Keratinocyte (primary cell): ENCODE results near the gene IQCE. TPM values are rescaled to one million over a fixed set of nuclear protein-coding genes. Genes with fewer than 3 reads are reported as not detected.

ENCODE experiments used
- DNase-seq: peaks from one replicate; pipeline ENCODE4 v3.0.0-alpha.2; 2011; ENCODE audit warnings: low read depth, missing footprints, low spot score
- FAIRE-seq: peaks from 2 replicates; lab custom pipeline; 2011; peaks lifted over from hg19 to GRCh38; lab: Jason Lieb, UNC
- H2AFZ ChIP-seq: 2 replicates; pipeline ENCODE4 v1.6.0; 2012; ENCODE audit warnings: low read length, control low read depth, inconsistent platforms; ENCODE audit not compliant: control insufficient read depth
- H3K27ac ChIP-seq: 2 replicates; pipeline ENCODE4 v1.5.1; 2011; ENCODE audit warnings: low read length; ENCODE audit not compliant: control insufficient read depth, insufficient read depth
- H3K27me3 ChIP-seq: 3 replicates; pipeline ENCODE4 v1.6.0; 2011; ENCODE audit warnings: low read length; ENCODE audit not compliant: control insufficient read depth, insufficient read depth; ENCODE audit errors: extremely low read depth
- H3K36me3 ChIP-seq, 2 experiments: 2 replicates in 1 of 2; 3 replicates in 1 of 2; pipeline ENCODE4 v1.5.1; 2011; ENCODE audit warnings: low read length in 2 of 2, mild to moderate bottlenecking in 1 of 2; ENCODE audit not compliant: control insufficient read depth in 2 of 2, insufficient read depth in 2 of 2; ENCODE audit errors: extremely low read depth in 1 of 2
- H3K4me1 ChIP-seq: 3 replicates; pipeline ENCODE4 v1.5.1; 2011; ENCODE audit warnings: low read length; ENCODE audit not compliant: control insufficient read depth, insufficient read depth; ENCODE audit errors: extremely low read depth
- H3K4me2 ChIP-seq: 3 replicates; pipeline ENCODE4 v1.6.0; 2011; ENCODE audit warnings: low read depth, low read length; ENCODE audit not compliant: control insufficient read depth, insufficient read depth; ENCODE audit errors: extremely low read depth
- H3K4me3 ChIP-seq, 3 experiments: fragments of 200-600 bp in 1 of 3; sonication (generic) in 1 of 3; 2 replicates in 2 of 3; 3 replicates in 1 of 3; pipeline ENCODE4 v1.5.1; 2011 to 2016; ENCODE audit warnings: low read length in 3 of 3, mild to moderate bottlenecking in 3 of 3, control low read depth in 2 of 3, inconsistent platforms in 1 of 3, low read depth in 1 of 3, mixed read lengths in 1 of 3, mixed run types in 1 of 3, moderate library complexity in 1 of 3; ENCODE audit not compliant: control insufficient read depth in 2 of 3, insufficient read depth in 2 of 3; ENCODE audit errors: extremely low read depth in 1 of 3
- H3K79me2 ChIP-seq: 2 replicates; pipeline ENCODE4 v1.6.0; 2012; ENCODE audit warnings: low read length; ENCODE audit not compliant: control insufficient read depth, insufficient read depth
- H3K9ac ChIP-seq: 3 replicates; pipeline ENCODE4 v1.6.0; 2011; ENCODE audit warnings: low read length; ENCODE audit not compliant: control insufficient read depth, insufficient read depth; ENCODE audit errors: extremely low read depth
- H3K9me1 ChIP-seq: 3 replicates; pipeline ENCODE4 v1.6.0; 2011; ENCODE audit warnings: low read length; ENCODE audit not compliant: control insufficient read depth, insufficient read depth; ENCODE audit errors: extremely low read depth
- H3K9me3 ChIP-seq: 2 replicates; pipeline ENCODE4 v1.5.1; 2012; ENCODE audit warnings: low read depth, low read length; ENCODE audit not compliant: control insufficient read depth
- H4K20me1 ChIP-seq: 3 replicates; pipeline ENCODE4 v1.6.0; 2011; ENCODE audit warnings: low read length; ENCODE audit not compliant: control insufficient read depth, insufficient read depth; ENCODE audit errors: extremely low read depth
- CTCF ChIP-seq, 3 experiments: IDR thresholded peaks in 1 of 3; conservative IDR thresholded peaks in 1 of 3; optimal IDR thresholded peaks in 1 of 3; 2 replicates in 2 of 3; 3 replicates in 1 of 3; pipeline versions ENCODE3 to v1.5.1; 2011; ENCODE audit warnings: low read length in 3 of 3, mild to moderate bottlenecking in 3 of 3, moderate library complexity in 2 of 3, control low read depth in 1 of 3, inconsistent platforms in 1 of 3; ENCODE audit not compliant: insufficient read depth in 2 of 3; ENCODE audit errors: extremely low read depth in 1 of 3
- EZH2 ChIP-seq: IDR thresholded peaks from one replicate; pipeline ENCODE4 v1.6.1; 2012; ENCODE audit warnings: inconsistent platforms, mild to moderate bottlenecking, low read length, moderate library complexity
- dilution Hi-C: fragments of 300-500 bp; cut with MboI; formaldehyde crosslinking; loops from one replicate; pipeline ENCODE4 v1.7.0; 2020; ENCODE audit warnings: low sequenced_read_pairs; ENCODE audit not compliant: extremely low pct_ligation_motif_present
- polyA plus RNA-seq, 5 experiments: library from polyadenylated mRNA; depleted of rRNA in 3 of 5; stranded (reverse) in 3 of 5; stranded (forward) in 1 of 5; unstranded in 1 of 5; fragments of >200 nt; gene quantifications; 1 replicate in 1 of 5; 2 replicates in 3 of 5; 3 replicates in 1 of 5; pipeline versions ENCODE4 v1.2.1 to v1.2.3, GENCODE V29; 2011 to 2012; ENCODE audit warnings: missing spikeins in 2 of 5, low read depth in 1 of 5, low replicate concordance in 1 of 5

IQCE gene
- polyA plus RNA-seq, 1 donor (not counting 4 experiments of a cell fraction or from before 2014, with no cell fraction given): 5.2 TPM

- H2AFZ ChIP-seq: no peak overlapping the region
- H3K27ac ChIP-seq: no peak overlapping the region
- no peaks in the 10 kb centered on the region for H3K79me2 ChIP-seq
- no peak overlapping the region for H3K4me3 ChIP-seq
- no peak for FAIRE-seq
- H3K9me3 ChIP-seq: no peaks in the 10 kb centered on the region
- dilution Hi-C loops: no loop called here
- no peak for TF ChIP-seq EZH2
- no peak for TF ChIP-seq CTCF (optimal IDR thresholded peaks at IDR 0.05 in 1 of 3, IDR thresholded peaks at IDR 0.05 in 1 of 3, conservative IDR thresholded peaks at IDR 0.05 in 1 of 3; ENCODE audit: extremely low read depth in 1 of 3, insufficient read depth in 2 of 3, low read length in 3 of 3)
- H3K4me1 ChIP-seq: no peaks in the 10 kb centered on the region
- no peak for DNase-seq
- H3K27me3 ChIP-seq: no peaks in the 10 kb centered on the region
- peaks cover 24 to 25% of the 10 kb centered on the region in 2 experiments for H3K36me3 ChIP-seq
- no peaks in the 10 kb centered on the region for H4K20me1 ChIP-seq
- H3K9ac ChIP-seq: no peak overlapping the region
- H3K4me2 ChIP-seq: no peak overlapping the region
- H3K9me1 ChIP-seq: no peaks in the 10 kb centered on the region
These were observed 39.5 kb downstream of the IQCE start for GRCh38 chr7:2598154-2598823.

GRCh38 chr7:2601065-2601464 is 42.3 kb downstream of the IQCE start:
- Histone ChIP-seq H3K9ac (no peak overlapping the region), H4K20me1 (no peaks in the 10 kb centered on the region), H2AFZ (no peak overlapping the region), H3K36me3 (peaks cover 15 to 20% of the 10 kb centered on the region in 2 experiments), H3K4me1 (no peaks in the 10 kb centered on the region), H3K9me3 (no peaks in the 10 kb centered on the region), H3K79me2 (no peaks in the 10 kb centered on the region), H3K4me2 (no peak overlapping the region), H3K4me3 (no peak overlapping the region), H3K27ac (no peak overlapping the region), H3K9me1 (no peaks in the 10 kb centered on the region), H3K27me3 (no peaks in the 10 kb centered on the region)
- no peak for TF ChIP-seq CTCF (optimal IDR thresholded peaks at IDR 0.05 in 1 of 3, IDR thresholded peaks at IDR 0.05 in 1 of 3, conservative IDR thresholded peaks at IDR 0.05 in 1 of 3; ENCODE audit: extremely low read depth in 1 of 3, insufficient read depth in 2 of 3, low read length in 3 of 3)
- dilution Hi-C loops: no loop called here
- FAIRE-seq (no peak), DNase-seq (no peak)
